Hepatocyte (in vitro differentiated cells): ENCODE data around the gene FAM90A1. TPM values are rescaled to one million over a fixed set of nuclear protein-coding genes. Genes with fewer than 3 reads are reported as not detected.

Experiments used
- polyA plus RNA-seq: library from polyadenylated mRNA; unstranded; fragments of >200 nt; fragmentation: Nextera tagmentation; extraction: Ambion mirVana; gene quantifications from 2 replicates; pipeline ENCODE4 v1.2.1, GENCODE V29; 2016
- total RNA-seq: library from RNA; depleted of rRNA; stranded (reverse); fragments of >200 nt; gene quantifications from 2 replicates; pipeline ENCODE4 v1.2.3, GENCODE V29; 2014

The FAM90A1 gene
- total and polyA plus RNA-seq, 2 experiments from 2014 or later, result not detected

Other genes with a start within 250 kb of the FAM90A1 start
- 7.1 and 10.0 TPM in 2 replicates for gene FOXJ2, start 194.9 kb downstream of the FAM90A1 start, total RNA-seq
- gene FOXJ2, start 194.9 kb downstream of the FAM90A1 start, polyA plus RNA-seq, result 14.6 and 19.0 TPM in 2 replicates
- 1.2 and 2.1 TPM in 2 replicates for gene C3AR1, start 161.3 kb downstream of the FAM90A1 start, total RNA-seq
- gene C3AR1, start 161.3 kb downstream of the FAM90A1 start, polyA plus RNA-seq, result 4.1 and 5.9 TPM in 2 replicates
- gene NECAP1, start 145.3 kb downstream of the FAM90A1 start, total RNA-seq, result 32.6 and 36.8 TPM in 2 replicates
- 24.0 and 24.1 TPM in 2 replicates for gene NECAP1, start 145.3 kb downstream of the FAM90A1 start, polyA plus RNA-seq
- not detected in 2 replicates for gene CLEC4A, start 104.0 kb downstream of the FAM90A1 start, total RNA-seq
- 0.58 and 1.0 TPM in 2 replicates for gene CLEC4A, start 104.0 kb downstream of the FAM90A1 start, polyA plus RNA-seq
- not detected in 2 replicates for gene ZNF705A, start 70.6 kb downstream of the FAM90A1 start, total RNA-seq
- gene ZNF705A, start 70.6 kb downstream of the FAM90A1 start, polyA plus RNA-seq, result not detected in 2 replicates
- gene CLEC6A, start 228.3 kb upstream of the FAM90A1 start, total RNA-seq, result not detected in 2 replicates
- not detected in 2 replicates for gene CLEC6A, start 228.3 kb upstream of the FAM90A1 start, polyA plus RNA-seq